GM23338 (cell line): ENCODE data around the gene ELMO3. TPM values are rescaled to one million over a fixed set of nuclear protein-coding genes. Genes with fewer than 3 reads are reported as not detected.
A peak's percentile ranks its signal among the peaks of the same experiment; 100 is the strongest.

Experiments
- ATAC-seq: fragments of 200-7000 bp; cut with Tn5 transposase; 3 replicates; pipeline ENCODE4 v1.9.1; 2020
- DNase-seq: peaks from one replicate; pipeline ENCODE4 v3.0.0-alpha.2; 2015; ENCODE audit warnings: low spot score
- H2AFZ ChIP-seq: fragments of 200-600 bp; sonication (generic); 2 replicates; pipeline ENCODE4 v1.8.0; 2016; ENCODE audit warnings: antibody characterized with exemption, mild to moderate bottlenecking, moderate library complexity
- H3F3A ChIP-seq: fragments of 200-600 bp; sonication (generic); replicated peaks from 2 replicates; pipeline ENCODE4 v1.8.0; 2017; ENCODE audit warnings: antibody characterized with exemption, mixed run types, low read depth
- H3K27ac ChIP-seq: fragments of 200-600 bp; sonication (generic); 2 replicates; pipeline ENCODE4 v1.6.1; 2016; ENCODE audit warnings: low read depth
- H3K27me3 ChIP-seq: fragments of 200-600 bp; sonication (generic); 2 replicates; pipeline ENCODE4 v1.8.0; 2016; ENCODE audit warnings: mild to moderate bottlenecking, mixed run types, moderate library complexity; ENCODE audit not compliant: insufficient read depth
- H3K36me3 ChIP-seq: fragments of 200-600 bp; sonication (generic); 2 replicates; pipeline ENCODE4 v1.8.0; 2016; ENCODE audit warnings: mild to moderate bottlenecking; ENCODE audit not compliant: insufficient read depth
- H3K4me1 ChIP-seq: fragments of 200-600 bp; sonication (generic); 2 replicates; pipeline ENCODE4 v1.8.0; 2016; ENCODE audit warnings: mild to moderate bottlenecking, moderate library complexity; ENCODE audit not compliant: insufficient read depth
- H3K4me2 ChIP-seq: fragments of 200-600 bp; sonication (generic); 2 replicates; pipeline ENCODE4 v1.7.1; 2017; ENCODE audit warnings: mixed run types
- H3K4me3 ChIP-seq: fragments of 200-600 bp; sonication (generic); 2 replicates; pipeline ENCODE4 v1.6.1; 2016; ENCODE audit warnings: mixed run types
- H3K79me2 ChIP-seq: fragments of 200-600 bp; sonication (generic); replicated peaks from 2 replicates; pipeline ENCODE4 v1.8.0; 2017; ENCODE audit warnings: mild to moderate bottlenecking; ENCODE audit not compliant: insufficient read depth
- H3K9me2 ChIP-seq: fragments of 200-600 bp; sonication (generic); 2 replicates; pipeline ENCODE4 v1.8.0; 2017; ENCODE audit not compliant: insufficient read depth
- H4K20me1 ChIP-seq: fragments of 200-600 bp; sonication (generic); replicated peaks from 2 replicates; pipeline ENCODE4 v1.8.0; 2017; ENCODE audit warnings: mild to moderate bottlenecking; ENCODE audit not compliant: insufficient read depth
- H3K27ac Mint-ChIP-seq: 2 replicates; pipeline ENCODE4 v1.8.0; 2020; ENCODE audit warnings: inconsistent platforms, mild to moderate bottlenecking, moderate library complexity, mixed read lengths
- H3K27me3 Mint-ChIP-seq: 3 replicates; pipeline ENCODE4 v1.8.0; 2022; ENCODE audit warnings: low read depth, mild to moderate bottlenecking, moderate library complexity, mixed read lengths, inconsistent platforms; ENCODE audit not compliant: insufficient read depth, poor library complexity
- H3K36me3 Mint-ChIP-seq: 3 replicates; pipeline ENCODE4 v1.8.0; 2021; ENCODE audit warnings: low read depth, mild to moderate bottlenecking, inconsistent platforms, moderate library complexity, mixed read lengths
- H3K4me1 Mint-ChIP-seq: 3 replicates; pipeline ENCODE4 v1.8.0; 2020; ENCODE audit warnings: mild to moderate bottlenecking, inconsistent platforms, mixed read lengths
- H3K4me3 Mint-ChIP-seq: 3 replicates; pipeline ENCODE4 v1.8.0; 2021; ENCODE audit warnings: moderate library complexity, mild to moderate bottlenecking, inconsistent platforms, mixed read lengths
- H3K9me3 Mint-ChIP-seq: 3 replicates; pipeline ENCODE4 v1.8.0; 2020; ENCODE audit warnings: moderate library complexity, mild to moderate bottlenecking, inconsistent platforms, mixed read lengths
- CREB1 ChIP-seq: fragments of 250-450 bp; sonication (Bioruptor Pico); IDR thresholded peaks from 2 replicates; pipeline ENCODE4 v1.5.0; 2020; ENCODE audit warnings: low read depth, mild to moderate bottlenecking, moderate library complexity
- CTCF ChIP-seq, 2 experiments: fragments of 200-600 bp in 1 of 2; sonication (generic) in 1 of 2; conservative IDR thresholded peaks; 2 replicates each; pipeline versions ENCODE4 v1.5.1 to v1.6.1; 2016 to 2017; ENCODE audit warnings: antibody characterized with exemption in 2 of 2, low read depth in 2 of 2, mild to moderate bottlenecking in 2 of 2, moderate library complexity in 1 of 2
- ETS1 ChIP-seq: IDR thresholded peaks from 2 replicates; pipeline ENCODE4 v1.6.1; 2016; ENCODE audit warnings: antibody characterized with exemption
- EZH2 ChIP-seq: fragments of 200-600 bp; sonication (generic); IDR thresholded peaks from one replicate; pipeline ENCODE4 v1.8.0; 2017; ENCODE audit warnings: antibody characterized with exemption, mild to moderate bottlenecking, low read depth; ENCODE audit not compliant: unreplicated experiment
- NANOG ChIP-seq: IDR thresholded peaks from 2 replicates; pipeline ENCODE4 v1.6.1; 2016; ENCODE audit warnings: antibody characterized with exemption, borderline replicate concordance
- STAT1 ChIP-seq: IDR thresholded peaks from one replicate; pipeline ENCODE4 v1.6.1; 2016; ENCODE audit warnings: antibody characterized with exemption; ENCODE audit not compliant: unreplicated experiment
- ZNF114 ChIP-seq: fragments of 250-450 bp; sonication (Bioruptor Pico); IDR thresholded peaks from 2 replicates; pipeline ENCODE4 v1.5.0; 2020; ENCODE audit warnings: mild to moderate bottlenecking, moderate library complexity
- ZNF331 ChIP-seq: fragments of 250-450 bp; sonication (Bioruptor Pico); IDR thresholded peaks from 2 replicates; pipeline ENCODE4 v1.5.0; 2020; ENCODE audit warnings: low read depth, mild to moderate bottlenecking, moderate library complexity
- polyA plus RNA-seq: library from polyadenylated mRNA; unstranded; fragments of >200 nt; fragmentation: Nextera tagmentation; extraction: Ambion mirVana; gene quantifications from 2 replicates; pipeline ENCODE4 v1.2.1, GENCODE V29; 2016
- total RNA-seq: library from RNA; depleted of rRNA; stranded (reverse); fragments of >200 nt; shearing (Covaris generic); gene quantifications from 2 replicates; pipeline ENCODE4 v1.2.3, GENCODE V29; 2014
- TF ChIP-seq, protein P1 (sequence below): IDR thresholded peaks from one replicate; pipeline ENCODE4 v1.6.1; 2018; ENCODE audit warnings: antibody characterized with exemption; ENCODE audit not compliant: unreplicated experiment

The ELMO3 gene
- total and polyA plus RNA-seq, 2 experiments from 2014 or later, result 4.7 to 16.2 TPM

GRCh38 chr16:67186550-67186950 lies 12.4 kb upstream of the ELMO3 start:
- no peak overlapping the region for H3K27ac Mint-ChIP-seq
- no peak overlapping the region for H2AFZ ChIP-seq
- H3K9me2 ChIP-seq, result no peaks in the 10 kb centered on the region
- peaks cover 28% of the 10 kb centered on the region for H3K27me3 ChIP-seq
- H3K36me3 Mint-ChIP-seq, result no peaks in the 10 kb centered on the region; the same call in 2 of the 3 replicates
- H3K36me3 ChIP-seq, result no peaks in the 10 kb centered on the region
- DNase-seq, result peak; percentile 58
- no peaks in the 10 kb centered on the region; the same call in 2 of the 3 replicates for H3K9me3 Mint-ChIP-seq
- H3F3A ChIP-seq, result 0 out of 2 replicates have a peak, but pooled peaks cover 3% of the 10 kb centered on the region
- no peak overlapping the region for H3K4me3 ChIP-seq
- TF ChIP-seq, protein P1, sequence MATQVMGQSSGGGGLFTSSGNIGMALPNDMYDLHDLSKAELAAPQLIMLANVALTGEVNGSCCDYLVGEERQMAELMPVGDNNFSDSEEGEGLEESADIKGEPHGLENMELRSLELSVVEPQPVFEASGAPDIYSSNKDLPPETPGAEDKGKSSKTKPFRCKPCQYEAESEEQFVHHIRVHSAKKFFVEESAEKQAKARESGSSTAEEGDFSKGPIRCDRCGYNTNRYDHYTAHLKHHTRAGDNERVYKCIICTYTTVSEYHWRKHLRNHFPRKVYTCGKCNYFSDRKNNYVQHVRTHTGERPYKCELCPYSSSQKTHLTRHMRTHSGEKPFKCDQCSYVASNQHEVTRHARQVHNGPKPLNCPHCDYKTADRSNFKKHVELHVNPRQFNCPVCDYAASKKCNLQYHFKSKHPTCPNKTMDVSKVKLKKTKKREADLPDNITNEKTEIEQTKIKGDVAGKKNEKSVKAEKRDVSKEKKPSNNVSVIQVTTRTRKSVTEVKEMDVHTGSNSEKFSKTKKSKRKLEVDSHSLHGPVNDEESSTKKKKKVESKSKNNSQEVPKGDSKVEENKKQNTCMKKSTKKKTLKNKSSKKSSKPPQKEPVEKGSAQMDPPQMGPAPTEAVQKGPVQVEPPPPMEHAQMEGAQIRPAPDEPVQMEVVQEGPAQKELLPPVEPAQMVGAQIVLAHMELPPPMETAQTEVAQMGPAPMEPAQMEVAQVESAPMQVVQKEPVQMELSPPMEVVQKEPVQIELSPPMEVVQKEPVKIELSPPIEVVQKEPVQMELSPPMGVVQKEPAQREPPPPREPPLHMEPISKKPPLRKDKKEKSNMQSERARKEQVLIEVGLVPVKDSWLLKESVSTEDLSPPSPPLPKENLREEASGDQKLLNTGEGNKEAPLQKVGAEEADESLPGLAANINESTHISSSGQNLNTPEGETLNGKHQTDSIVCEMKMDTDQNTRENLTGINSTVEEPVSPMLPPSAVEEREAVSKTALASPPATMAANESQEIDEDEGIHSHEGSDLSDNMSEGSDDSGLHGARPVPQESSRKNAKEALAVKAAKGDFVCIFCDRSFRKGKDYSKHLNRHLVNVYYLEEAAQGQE, result no peak
- peaks cover 19% of the 10 kb centered on the region for H3K4me1 Mint-ChIP-seq
- H3K4me1 ChIP-seq, result peaks cover 17% of the 10 kb centered on the region
- H3K27ac ChIP-seq, result no peak overlapping the region
- no peaks in the 10 kb centered on the region for H4K20me1 ChIP-seq
- peaks cover 10% of the 10 kb centered on the region for H3K79me2 ChIP-seq
- no peak for ATAC-seq
- H3K4me3 Mint-ChIP-seq, result no peak overlapping the region
- peaks cover 30% of the 10 kb centered on the region for H3K27me3 Mint-ChIP-seq
- H3K4me2 ChIP-seq, result no peak overlapping the region

GRCh38 chr16:67187175-67187890 lies 11.6 kb upstream of the ELMO3 start:
- H3K27me3 Mint-ChIP-seq, result peaks cover 30% of the 10 kb centered on the region
- TF ChIP-seq ZNF114 (CRISPR knock-in tag) (no peak), CREB1 (CRISPR knock-in tag) (no peak), STAT1 (no peak), NANOG (no peak), ETS1 (no peak), EZH2 (no peak), ZNF331 (CRISPR knock-in tag) (no peak), CTCF (conservative IDR thresholded peaks at IDR 0.05; ENCODE audit: low read depth in 2 of 2) (no peak)
- TF ChIP-seq, protein P1, result no peak

More at GRCh38 chr16:67187175-67187890, 11.6 kb upstream of the ELMO3 start:
- Histone ChIP-seq H3K36me3 (no peaks in the 10 kb centered on the region), H3K4me2 (no peak overlapping the region), H3K27ac (no peak overlapping the region), H3K79me2 (peaks cover 10% of the 10 kb centered on the region), H3K4me1 (peaks cover 18% of the 10 kb centered on the region), H3K9me2 (no peaks in the 10 kb centered on the region), H3K27me3 (peaks cover 28% of the 10 kb centered on the region), H3F3A (0 out of 2 replicates have a peak, but pooled peaks cover 3% of the 10 kb centered on the region), H4K20me1 (no peaks in the 10 kb centered on the region), H2AFZ (no peak overlapping the region), H3K4me3 (no peak overlapping the region)
- Mint-ChIP-seq H3K4me3 (no peak overlapping the region), H3K27ac (no peak overlapping the region), H3K4me1 (peaks cover 22% of the 10 kb centered on the region), H3K9me3 (no peaks in the 10 kb centered on the region; the same call in 2 of the 3 replicates), H3K36me3 (no peaks in the 10 kb centered on the region; the same call in 2 of the 3 replicates)
- DNase-seq, result no peak
- no peak for ATAC-seq
